ENCODE data around the gene ZC3H18.

The ZC3H18 gene

DNA sequence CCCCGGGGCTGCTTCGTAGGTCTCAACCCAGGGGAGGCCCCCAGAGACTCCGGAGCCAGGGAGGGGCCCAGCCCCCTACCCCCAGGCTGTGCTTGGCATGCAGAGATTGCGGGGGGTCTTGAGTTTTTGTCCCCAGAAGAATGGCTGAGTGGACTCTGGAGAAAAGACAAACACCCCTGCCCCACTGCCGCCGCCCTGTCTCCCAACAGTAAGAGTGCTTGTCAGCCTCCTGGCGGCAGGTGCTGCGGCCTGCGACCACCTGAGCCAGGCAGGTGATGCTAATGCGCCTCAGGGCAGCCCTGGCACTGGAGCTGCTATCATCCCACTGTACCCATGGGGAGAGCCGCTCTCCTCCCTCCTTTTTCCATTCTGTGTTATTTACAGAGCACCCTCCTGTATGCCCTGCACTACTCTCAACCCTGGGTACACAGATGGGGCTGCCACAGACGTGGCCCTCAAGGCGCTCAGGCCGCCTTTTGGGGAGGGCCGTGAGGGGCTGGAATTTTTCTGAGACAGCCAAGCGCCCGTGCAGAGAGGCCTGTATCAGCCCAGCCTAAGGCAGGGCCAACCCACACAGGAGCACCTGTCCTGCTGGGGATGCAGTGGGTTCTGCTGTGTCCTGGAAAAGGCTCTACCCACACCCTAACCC is 65.6 kb downstream of the ZC3H18 start:
- TF ChIP-seq, protein P1, sequence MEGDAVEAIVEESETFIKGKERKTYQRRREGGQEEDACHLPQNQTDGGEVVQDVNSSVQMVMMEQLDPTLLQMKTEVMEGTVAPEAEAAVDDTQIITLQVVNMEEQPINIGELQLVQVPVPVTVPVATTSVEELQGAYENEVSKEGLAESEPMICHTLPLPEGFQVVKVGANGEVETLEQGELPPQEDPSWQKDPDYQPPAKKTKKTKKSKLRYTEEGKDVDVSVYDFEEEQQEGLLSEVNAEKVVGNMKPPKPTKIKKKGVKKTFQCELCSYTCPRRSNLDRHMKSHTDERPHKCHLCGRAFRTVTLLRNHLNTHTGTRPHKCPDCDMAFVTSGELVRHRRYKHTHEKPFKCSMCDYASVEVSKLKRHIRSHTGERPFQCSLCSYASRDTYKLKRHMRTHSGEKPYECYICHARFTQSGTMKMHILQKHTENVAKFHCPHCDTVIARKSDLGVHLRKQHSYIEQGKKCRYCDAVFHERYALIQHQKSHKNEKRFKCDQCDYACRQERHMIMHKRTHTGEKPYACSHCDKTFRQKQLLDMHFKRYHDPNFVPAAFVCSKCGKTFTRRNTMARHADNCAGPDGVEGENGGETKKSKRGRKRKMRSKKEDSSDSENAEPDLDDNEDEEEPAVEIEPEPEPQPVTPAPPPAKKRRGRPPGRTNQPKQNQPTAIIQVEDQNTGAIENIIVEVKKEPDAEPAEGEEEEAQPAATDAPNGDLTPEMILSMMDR (conservative IDR thresholded peaks at IDR 0.05): no peak
- TF ChIP-seq ZFX (IDR thresholded peaks at IDR 0.05): no peak
- no peak overlapping the region for H3K27ac ChIP-seq

DNA sequence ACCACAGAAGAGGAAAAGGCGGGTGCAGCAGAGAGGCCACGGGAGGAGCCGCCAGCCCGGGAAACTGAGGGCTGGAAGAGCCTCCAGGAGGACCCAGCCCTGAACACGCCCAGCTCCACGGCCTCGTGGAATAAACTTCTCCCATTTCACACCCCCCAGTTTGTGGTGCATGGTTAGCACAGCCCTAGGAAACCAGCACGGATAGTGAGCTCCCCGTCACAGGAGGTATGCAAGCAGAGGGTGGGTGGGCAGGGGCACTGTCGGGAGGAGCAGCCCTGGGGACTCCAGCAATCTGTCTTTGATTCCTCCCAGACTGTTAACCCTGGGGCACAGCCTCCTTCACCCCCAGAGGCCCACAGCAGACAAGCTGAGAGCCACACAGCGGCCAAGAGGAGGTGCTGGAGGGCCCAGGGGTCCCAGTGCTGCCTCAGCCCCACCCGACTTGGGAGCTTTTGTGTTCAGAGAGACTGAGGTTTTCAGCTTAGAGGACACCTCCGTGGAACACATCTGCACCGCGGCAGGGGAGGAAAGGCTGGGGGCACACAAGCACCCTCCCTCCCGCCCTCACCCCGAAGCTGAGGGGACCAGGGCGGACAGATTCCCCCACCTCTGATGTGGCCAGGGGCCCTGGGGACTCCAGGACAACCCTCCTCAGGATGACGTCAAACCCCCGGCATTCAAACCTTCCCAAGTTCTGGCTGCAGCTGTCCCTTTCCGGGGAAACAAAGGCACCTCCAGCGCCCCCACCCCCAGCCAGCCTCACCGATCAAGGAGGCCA is 66.5 kb downstream of the ZC3H18 start:
- H3K27ac ChIP-seq: no peak overlapping the region; the same call in 1 of the 2 replicates
- TF ChIP-seq, protein P1 (conservative IDR thresholded peaks at IDR 0.05): no peak
- TF ChIP-seq ZFX (IDR thresholded peaks at IDR 0.05): no peak

DNA sequence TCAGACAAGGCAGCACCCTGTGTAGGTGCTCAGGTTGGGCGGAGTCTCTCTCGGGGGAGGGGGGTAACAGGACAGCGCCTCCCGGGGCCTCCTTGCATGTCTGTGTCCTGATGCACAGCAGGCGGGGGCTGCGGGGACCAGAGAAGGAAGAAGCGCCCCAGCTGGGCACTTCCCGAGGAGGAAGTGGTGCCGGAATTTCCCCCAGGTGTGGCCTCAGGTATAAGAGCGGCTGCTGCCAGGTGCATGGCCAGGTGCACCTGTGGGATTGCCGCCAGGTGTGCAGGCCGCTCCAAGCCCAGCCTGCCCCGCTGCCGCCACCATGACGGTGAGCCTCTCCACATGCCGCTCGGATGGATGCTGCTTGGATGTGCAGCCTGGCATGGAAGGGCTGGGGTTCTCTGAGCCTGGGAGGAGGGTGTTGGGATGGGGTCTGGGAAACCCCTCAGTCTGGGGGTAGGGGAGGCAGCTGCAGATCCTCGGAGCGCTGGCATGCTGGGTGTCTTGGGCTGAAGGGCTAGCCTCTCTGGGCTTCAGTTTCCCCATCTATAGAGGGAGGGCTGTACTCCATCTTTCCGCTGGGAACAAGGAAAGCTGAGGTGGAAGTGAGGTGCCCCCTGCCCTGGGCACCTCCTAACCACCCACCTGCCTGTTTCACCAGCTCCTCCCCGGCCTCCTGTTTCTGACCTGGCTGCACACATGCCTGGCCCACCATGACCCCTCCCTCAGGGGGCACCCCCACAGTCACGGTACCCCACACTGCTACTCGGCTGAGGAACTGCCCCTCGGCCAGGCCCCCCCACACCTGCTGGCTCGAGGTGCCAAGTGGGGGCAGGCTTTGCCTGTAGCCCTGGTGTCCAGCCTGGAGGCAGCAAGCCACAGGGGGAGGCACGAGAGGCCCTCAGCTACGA is 68.4 kb downstream of the ZC3H18 start, which contains the start of gene IL17C:
TSS of gene IL17C (plus strand) at position 250 of the 908 bp plus-strand sequence. CDS start at position 320, 70 bp downstream.
- peak within 1 kb of the TSS; percentile 50; the same call in 1 of the 2 replicates for H3K27ac ChIP-seq
- TF ChIP-seq ZFX (IDR thresholded peaks at IDR 0.05): no peak
- TF ChIP-seq, protein P1 (conservative IDR thresholded peaks at IDR 0.05): no peak

DNA sequence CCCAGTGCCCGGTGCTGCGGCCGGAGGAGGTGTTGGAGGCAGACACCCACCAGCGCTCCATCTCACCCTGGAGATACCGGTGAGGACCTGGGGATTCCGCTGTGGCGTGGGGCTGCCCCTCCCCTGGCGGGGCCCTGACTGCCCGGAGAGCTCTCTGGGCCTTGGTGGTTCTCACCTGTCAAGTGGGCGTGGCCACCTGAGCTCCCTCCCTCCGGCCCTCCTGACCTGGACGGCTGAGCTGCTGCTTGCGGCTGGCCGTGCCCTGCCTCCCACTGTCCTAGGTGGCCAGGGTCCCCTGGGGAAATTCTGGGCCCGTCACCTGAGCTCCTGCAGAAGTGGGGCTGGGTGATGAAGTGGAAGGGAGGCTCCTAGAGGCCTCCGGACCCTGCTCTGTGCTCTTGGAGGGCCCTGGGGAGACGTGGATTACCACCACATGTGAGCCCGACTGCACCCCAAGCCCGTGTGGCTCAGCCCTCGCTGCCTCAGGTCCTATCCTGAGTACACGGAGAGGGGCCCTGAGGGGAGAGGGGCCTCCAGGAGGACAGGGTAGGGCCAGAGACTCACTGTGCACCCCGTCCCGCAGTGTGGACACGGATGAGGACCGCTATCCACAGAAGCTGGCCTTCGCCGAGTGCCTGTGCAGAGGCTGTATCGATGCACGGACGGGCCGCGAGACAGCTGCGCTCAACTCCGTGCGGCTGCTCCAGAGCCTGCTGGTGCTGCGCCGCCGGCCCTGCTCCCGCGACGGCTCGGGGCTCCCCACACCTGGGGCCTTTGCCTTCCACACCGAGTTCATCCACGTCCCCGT is 69.2 kb downstream of the ZC3H18 start:
- H3K27ac ChIP-seq: peak overlapping the region; percentile 50; the same call in 1 of the 2 replicates
- TF ChIP-seq, protein P1 (conservative IDR thresholded peaks at IDR 0.05): no peak
- TF ChIP-seq ZFX (IDR thresholded peaks at IDR 0.05): no peak

DNA sequence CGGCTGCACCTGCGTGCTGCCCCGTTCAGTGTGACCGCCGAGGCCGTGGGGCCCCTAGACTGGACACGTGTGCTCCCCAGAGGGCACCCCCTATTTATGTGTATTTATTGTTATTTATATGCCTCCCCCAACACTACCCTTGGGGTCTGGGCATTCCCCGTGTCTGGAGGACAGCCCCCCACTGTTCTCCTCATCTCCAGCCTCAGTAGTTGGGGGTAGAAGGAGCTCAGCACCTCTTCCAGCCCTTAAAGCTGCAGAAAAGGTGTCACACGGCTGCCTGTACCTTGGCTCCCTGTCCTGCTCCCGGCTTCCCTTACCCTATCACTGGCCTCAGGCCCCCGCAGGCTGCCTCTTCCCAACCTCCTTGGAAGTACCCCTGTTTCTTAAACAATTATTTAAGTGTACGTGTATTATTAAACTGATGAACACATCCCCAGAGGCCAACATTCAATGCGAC is 69.9 kb downstream of the ZC3H18 start:
- no peak overlapping the region for H3K27ac ChIP-seq
- no peak for TF ChIP-seq ZFX (IDR thresholded peaks at IDR 0.05)
- TF ChIP-seq, protein P1 (conservative IDR thresholded peaks at IDR 0.05): no peak

DNA sequence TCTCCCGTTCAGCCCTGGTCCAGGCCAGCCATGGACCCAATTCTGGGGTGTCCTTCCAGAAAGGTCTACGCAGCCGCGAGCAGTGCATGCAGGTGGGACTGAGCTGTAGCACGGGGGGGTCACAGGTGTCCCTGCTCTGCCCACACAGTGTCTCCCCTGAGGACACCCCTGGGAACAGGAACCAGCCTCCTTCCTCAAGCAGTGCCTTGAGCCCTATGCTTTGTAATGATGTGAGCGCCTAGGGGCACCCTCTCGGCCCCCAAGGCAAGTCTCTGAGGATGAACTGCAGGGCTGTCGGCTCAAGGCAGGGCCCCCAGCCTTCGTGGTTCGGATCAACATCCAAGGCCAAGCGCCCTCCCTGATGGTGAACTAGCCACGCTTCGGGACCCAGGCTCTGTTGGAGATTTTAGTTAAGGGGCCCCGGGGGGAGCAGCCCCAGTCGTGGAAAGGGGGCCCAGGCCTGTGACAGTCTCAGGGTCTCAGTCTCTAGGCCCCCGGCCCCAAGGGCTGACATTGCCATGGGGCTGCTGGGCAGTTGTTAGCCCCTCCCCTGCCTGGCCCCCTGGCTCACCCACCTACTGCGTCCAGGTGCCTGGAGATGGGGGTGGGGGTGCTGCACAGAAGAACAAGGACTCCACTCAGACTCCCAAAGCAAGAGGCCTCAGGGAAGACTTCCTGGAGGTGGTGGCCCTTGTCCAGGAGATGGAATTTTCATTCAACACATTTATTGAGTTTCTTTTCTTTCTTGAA is 70.5 kb downstream of the ZC3H18 start:
- TF ChIP-seq ZFX (IDR thresholded peaks at IDR 0.05): no peak
- TF ChIP-seq, protein P1 (conservative IDR thresholded peaks at IDR 0.05): no peak
- no peak overlapping the region for H3K27ac ChIP-seq
